Measurements from ENCODE around the gene SH3PXD2B.
"Not testable (repeated sequence)": the region's sequence is repeated elsewhere in the genome, so short reads cannot be mapped to it uniquely, and the experiment has no call there.

SH3PXD2B gene

DNA sequence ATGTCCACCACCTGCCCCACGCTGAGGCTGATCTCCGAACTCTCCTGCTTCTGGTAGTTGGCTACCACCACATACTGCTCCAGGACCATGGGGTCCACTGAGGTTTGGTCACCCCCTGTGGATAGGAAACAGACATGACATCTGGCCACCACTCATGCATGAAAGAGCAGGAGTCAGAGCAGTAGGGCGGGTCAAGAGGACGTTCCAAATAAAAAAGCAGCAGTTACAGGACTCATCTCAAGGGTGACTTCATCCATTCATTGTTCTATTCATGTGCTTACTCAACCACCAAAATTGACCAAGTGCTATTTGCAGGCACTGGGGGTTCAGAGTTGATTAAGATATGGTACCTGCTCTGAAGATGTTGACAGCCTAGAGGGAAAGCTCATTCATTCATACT, 91.6 kb downstream of the SH3PXD2B start:
- DNase-seq, result no peak

DNA sequence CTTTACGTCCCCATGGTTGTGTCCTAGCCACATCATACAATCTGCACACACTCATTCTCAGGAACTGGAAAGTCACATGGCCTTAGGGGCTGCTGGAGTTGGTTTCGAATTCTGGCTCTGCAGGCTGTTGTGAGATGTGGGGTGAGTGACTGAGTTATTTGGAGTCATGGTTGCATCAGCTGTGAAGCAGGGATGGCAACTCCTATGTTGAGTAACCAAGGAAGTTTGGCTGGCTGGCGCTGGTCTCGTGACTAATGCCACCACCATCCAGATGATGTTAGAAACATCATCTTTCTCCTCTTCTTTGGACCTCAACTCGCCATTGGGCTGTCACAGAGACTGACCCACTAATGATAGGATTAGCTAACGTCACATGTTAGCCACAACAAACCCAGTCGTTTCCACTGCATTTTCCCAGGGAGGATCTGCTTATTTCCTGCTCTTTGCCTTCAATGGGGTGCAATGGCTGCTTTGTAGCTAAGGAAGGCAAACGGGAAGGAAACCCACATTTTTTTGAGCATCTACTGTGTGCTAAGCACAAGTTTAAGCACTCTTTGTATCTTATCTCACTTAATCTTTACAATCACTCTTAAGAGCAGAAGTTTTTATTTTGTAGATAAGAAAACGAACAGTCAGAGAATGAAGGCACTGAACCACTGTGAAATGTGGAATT, 92.6 kb downstream of the SH3PXD2B start:
- no peak for DNase-seq

DNA sequence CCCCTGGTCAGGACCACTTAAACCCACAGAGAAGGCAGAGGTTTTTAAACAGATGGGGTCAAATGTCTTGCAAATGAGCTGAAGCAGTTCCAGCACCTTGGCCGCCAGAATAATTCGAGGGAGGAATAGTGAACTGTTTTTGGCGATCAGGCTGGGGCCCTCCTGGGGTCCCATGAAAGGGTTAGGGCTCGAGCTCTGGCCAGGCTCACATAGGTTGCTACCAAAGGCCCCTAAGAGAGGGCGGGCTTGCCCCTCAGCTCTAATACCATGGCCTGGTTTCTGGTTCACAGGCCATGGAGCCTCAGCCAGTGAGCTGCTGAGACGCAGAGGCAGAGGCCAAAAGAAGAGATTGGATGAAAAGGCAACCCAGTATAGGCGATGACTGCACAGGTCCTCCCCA, 96.0 kb downstream of the SH3PXD2B start:
- DNase-seq, result no peak

DNA sequence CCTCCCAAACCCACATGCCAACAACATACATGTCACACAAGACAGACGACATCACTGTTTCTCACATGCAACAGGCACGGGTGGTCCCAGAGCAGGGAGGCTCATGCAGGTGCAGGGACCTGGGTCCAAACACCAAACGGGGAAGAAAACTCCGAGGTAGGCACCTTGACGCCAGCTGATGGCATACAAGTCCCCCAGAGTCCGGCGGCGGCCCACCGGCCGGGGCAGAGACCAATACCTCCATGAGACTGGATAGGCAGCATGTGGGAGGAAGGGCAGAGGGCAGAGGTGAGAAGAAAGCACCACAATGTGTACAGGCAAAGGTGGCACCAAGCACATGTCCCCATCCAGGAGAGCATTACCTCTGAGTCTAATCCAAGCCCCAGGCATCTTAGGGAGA, 97.8 kb downstream of the SH3PXD2B start:
- DNase-seq, result no peak

DNA sequence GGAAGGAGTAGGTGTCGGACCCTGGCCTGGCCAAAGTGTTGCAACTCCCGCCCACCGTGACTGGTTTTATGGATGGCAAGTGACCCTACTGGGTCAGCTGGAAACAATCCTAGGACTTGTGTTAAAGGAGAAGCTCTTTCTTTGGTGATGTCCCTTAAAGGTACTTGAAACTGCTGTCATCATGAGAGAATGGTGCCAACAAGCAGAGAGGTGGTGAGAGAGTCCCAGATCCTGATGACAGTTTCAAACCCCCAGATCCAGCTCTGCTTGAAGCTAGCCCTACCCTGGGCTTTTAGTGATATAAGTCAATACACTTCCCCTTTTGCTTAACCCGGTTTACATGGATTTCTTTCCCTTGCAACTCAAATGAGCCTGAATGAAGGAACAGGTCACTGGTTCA, 98.3 kb downstream of the SH3PXD2B start:
- DNase-seq, result no peak

DNA sequence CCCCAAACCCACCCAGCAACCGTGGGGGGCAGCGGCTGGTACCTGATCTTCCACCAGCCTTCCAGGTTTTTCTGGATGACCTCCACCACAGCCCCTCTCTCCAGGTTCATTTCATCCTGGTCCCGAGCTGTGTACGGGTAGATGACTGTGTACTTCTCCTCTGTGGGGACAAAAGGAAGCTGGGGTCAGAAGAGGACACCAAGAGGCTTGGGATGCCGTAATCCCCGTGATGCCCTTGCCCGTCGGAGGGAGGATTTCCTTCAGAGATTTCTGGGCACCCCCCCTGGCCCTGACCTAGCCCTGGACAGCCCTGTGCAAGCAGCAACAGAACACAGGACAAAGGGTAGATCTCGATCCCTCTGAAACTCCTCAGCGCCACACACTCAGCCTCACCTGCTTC, 100.5 kb downstream of the SH3PXD2B start:
- DNase-seq, result no peak

DNA sequence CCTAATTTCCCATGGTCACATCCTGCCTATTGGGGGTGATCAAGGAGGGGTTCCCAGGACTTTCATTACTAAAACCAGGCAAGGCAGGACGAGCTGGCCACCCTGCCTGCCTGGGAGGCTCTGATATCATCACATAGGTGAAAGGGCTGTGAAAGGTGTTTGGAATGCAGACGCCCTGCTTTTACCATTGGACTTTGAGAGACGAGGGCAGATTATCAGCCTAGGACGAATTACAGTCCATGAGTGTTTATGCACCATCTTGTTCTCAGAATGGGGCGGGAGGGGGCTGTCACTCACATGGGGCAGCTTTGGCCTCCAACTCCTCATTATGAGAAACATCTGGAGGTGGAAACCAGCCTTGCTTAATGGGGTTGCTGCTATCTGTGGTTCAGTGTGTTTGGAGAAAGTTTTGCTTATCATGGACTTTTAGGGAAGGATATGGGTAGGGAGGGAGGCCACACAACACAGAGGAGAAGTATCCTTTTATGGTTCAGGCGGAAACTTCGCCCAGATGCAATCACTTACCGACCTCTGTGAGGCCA, 101.0 kb downstream of the SH3PXD2B start:
- no peak for DNase-seq

DNA sequence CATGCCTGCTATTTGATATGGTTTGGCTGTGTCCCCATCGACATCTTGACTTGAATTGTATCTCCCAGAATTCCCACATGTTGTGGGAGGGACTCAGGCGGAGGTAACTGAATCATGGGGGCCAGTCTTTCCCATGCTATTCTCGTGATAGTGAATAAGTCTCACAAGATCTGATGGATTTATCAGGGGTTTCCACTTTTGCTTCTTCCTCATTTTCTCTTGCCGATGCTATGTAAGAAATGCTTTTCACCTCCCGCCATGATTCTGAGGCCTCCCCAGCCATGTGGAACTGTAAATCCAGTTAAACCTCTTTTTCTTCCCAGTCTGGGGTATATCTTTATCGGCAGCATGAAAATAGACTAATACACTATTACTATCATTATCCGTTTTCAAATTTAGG, 101.8 kb downstream of the SH3PXD2B start:
- not testable (repeated sequence) for DNase-seq

DNA sequence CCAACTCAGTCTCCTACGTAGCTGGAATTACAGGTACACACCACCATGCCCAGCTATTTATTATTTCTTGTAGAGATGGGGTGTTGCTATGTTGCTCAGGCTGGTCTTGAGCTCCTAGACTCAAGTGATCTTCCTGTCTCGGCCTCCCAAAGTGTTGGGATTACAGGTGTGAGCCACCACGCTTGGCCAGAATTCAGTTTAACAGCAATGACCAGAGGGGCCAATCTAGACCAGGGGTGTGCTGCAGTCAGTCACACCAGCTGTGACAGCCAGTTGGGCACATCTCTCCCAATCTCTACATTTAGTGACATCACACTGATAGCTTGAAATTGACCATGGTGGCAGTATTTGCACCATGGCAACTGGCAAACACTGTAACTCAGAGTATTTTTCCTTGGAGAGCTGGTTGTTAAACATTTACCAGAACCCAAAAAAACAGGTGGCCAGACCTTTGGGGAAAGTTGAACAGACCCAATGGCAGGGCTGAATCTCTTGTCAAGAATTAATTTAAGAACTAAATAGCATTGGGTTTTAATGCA, 103.0 kb downstream of the SH3PXD2B start:
- DNase-seq, result no peak

DNA sequence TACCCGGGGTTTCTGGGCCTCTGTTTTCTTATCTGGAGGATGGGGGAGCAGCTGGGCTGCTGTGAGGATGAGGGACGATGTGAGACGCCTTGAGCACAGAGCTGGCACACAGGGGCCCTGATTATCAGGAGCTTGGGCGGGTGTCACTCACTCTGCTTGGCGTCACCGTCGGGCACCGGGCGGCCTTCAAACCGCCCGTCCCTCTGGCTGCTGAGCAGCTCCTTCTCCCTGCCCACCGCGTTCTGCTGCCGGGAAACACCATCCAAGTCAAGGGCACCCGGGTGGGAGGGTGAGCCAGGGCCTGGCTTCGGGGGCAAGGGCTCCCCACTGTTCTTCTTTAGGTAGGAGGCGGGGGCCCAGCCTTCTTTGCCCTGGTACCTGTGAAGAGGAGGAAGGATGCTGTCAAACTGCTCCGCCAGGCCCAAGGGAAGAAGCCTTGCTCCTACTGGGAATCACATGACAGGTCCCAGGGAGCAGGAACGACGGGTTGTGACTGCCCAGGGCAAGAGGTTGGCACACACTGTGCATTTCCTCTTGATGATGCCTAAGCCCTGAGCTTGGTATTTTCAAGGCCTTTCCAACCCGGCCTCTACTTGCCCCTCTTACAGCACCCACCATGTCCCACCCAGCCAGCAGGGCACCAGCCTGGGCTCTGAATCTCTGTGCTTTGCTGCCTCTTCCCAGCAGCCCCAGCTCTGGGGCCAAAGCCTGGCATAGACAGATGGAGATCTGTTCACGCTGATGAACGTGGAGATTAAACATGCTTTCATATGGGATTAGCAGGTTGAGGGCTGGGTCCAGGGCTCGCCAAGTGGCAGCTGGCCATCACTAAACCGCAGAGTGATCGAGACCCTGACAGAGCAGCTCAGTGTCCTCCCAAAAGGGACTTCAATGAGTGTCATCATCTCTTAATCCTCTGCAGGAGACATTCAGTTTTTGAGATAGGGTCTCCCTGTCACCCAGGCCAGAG, 103.8 kb downstream of the SH3PXD2B start:
- no peak for DNase-seq

DNA sequence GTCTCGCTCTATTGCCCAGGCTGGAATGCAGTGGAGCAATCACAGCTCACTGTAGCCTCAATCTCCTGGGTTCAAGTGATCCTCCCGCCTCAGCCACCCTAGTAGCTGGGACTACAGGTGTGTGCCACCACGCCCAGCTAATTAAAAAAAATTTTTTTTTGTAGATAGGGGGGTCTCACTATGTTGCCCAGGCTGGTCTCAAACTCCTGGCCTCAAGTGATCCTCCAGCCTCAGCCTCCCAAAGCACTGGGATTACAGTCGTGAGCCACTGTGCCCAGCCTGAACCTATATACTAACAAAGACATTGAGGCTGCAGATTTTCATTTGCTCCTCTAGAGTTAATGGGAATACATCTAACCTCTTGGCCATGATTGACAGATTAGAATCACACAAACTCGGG, 105.6 kb downstream of the SH3PXD2B start:
- not testable (repeated sequence) for DNase-seq

DNA sequence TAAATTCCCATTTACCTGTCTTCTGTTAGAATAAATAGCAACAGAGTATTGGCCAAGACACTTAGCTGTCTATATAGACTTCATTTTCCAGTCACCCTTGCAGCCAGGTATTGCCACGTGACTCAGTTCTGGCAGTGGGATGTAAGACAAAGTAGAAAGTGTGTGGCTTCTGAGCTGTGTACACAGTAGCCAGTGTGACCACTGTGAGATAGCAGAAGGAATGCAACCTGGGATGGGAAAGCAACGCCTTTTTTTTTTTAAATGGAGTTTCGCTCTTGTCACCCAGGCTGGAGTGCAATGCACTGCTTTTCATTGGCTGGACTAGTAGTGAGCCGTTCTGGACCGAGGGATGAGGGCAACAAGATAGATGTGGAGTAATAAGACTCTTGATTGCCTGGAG, 106.2 kb downstream of the SH3PXD2B start:
- no peak for DNase-seq

DNA sequence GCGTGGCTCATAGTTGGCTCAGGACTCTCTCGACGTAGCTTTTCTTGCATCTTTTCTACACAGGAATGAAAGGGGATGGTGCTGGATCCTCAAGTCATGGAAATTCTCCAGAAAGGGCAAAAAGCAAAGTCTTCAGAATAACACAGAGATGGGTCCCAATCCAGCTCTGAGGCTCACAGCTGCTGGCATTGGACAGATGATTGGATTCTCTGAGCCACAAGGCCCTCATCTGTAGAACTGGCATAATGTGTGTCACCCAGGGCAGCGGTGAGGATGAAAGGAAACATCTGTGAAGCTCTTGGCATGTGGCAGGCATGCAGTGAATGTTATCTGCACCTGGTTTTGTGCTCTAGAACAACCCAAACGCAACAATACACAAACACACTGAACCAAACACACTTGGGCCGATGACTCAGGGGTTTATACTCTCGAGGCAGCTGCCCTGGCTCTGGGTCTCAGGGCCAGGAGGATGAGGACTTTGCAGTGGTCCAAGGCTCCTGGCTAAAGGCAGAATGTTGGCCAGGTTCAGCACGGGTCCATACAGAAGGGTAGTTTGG, 106.8 kb downstream of the SH3PXD2B start:
- no peak for DNase-seq

DNA sequence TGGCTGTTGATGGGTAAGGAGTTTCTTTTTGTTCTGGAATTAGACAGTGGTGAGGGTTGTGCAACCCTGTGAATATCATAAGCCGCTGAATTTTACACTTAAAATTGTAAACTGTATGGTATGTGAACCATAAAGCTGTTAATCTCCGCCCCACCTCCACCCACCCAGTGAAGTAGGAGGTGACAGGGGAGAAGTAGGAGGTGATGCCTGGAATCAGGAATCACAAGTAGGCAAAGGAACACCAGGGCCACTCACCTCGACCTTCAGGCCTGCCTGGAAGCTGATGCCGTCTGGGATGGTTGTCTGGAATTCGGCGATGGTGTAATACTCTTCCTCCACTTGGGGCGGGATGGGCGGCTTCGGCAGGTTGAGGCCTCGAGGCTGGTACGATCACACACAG, 108.4 kb downstream of the SH3PXD2B start:
- DNase-seq, result no peak

DNA sequence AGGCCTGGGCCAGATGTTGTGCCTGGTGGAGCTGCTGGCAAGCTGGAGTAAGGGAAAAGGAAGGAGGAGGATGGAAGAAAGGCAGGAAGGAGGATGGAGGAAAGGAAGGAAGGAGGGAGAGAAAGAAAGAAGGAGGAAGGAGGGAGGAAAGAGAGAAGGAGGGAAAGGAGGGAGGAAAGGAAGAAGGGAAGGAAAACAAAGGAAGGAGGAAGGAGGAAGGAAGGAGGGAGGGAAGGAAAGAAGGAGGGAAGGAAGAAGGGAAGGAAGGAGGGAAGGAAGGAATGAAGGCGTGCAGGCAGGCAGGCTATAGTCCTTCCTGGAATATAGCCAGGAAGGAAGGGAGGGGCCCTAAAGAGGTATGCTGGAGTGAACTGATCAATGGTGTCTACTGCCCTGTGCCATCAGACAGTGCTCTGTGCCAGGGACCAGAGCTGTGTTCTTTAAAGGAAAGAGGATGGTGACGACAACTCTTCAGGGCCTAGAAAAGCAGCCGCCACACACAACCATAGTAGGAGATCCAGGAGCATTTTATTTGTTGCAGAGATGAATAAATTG, 109.4 kb downstream of the SH3PXD2B start:
- DNase-seq, result no peak

DNA sequence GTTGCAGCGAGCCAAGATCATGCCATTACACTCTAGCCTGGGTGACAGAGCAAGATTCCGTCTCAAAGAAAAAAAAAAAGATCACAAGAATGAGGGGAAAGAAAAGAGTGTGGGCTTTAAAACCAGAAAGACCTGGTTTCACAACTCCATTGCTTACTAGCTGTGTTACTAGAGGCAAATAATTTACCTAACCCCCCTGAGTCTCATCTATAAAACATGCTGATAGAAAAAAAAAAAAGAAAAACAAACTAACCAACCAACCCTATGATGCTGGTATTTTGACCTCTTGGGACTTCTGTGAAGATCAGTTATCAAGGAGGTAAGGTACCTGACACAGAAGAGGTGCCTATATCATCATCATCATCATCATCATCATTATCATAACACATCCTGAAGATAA, 110.6 kb downstream of the SH3PXD2B start:
- DNase-seq, result no peak

DNA sequence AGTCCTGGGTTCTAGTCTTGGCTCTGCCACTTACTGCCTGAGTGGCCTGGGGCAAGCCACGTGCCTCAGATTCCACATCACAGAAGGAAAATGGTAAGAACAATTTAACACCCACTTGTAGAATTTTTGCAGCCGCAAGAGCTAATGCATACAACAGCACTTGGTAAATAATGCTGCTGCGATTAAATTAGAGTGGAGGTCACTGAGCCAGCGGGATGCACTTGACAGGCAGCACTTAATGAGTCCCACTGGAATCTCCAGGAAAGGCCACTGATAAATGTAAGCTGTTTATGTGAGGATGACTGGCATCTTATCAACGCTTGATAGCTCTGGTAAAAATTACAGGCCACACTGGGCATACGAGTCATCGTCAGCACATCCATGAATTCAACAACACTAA, 111.4 kb downstream of the SH3PXD2B start:
- DNase-seq, result peak; percentile 61

DNA sequence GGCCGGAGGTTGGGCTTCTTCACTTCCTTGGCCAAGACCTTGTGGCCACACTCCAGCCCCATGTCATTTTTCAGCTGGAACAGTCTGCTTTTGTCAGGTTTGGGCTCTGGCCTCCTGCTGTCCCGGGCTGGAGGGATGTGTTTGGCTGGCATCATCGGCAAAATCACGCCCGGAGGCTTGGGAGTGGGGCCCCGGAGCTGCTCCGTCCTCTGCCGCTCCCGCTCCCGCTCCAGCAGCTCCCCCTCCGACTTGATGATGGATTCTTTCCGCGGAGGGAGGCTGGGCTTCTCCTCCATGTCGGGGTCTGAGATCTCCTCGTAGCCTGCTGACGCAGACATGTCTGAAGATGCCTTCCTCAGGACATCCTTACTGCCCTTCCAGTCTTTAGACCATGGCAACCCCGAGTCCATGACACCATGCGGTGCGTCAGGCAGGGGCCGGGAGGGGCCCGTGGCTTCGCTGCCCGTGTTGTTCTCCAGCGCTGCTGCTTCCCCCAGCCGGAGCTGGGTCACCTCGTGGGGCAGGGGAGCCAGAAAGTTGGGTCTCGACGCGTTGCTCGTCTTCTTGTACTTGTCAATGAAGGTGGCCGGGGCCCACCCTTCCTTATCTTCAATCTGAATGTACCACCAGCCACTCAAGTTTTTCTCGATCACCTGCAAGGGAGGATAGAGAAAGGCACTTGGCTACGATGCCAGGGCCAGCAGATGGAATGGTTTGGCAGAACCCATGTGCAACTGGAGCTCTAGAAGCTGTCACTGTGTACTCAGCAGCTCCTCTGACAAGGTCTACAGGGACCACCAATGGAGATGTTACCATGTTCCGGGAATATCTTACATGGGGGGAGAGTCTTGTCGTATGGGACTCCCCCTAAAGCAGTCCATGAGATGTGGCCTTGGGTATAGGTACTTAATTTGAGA, 114.8 kb downstream of the SH3PXD2B start:
- DNase-seq, result no peak

DNA sequence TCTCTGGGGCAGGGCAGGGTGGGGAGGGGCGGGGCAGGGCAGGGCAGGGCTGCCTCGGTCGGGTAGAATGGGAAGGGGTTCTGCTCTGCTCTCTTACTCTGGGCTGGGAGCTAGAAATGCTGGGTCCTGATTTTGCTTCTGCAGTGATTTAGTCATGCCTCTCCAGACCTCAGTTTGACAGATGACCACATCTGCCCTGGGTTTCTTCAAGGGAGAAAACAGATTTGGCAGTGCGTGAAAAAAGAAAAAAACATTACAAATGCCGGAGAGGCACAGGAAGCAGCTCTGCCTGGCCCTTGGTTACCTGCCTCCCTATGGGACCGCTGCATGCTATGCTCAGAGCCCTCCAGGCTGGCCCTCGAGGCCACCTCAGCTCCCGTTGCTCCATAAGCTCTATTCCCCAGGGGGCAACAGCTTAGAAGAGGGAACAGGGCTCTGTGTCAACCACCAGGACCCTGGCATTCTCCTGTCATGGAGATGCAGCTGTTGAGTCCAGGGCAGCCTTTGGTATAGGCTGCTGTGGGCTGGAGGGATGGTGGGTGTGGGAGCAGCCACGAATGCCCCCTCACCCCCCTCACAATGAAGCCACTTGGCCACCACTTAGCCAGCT, 117.5 kb downstream of the SH3PXD2B start:
- no peak for DNase-seq

DNA sequence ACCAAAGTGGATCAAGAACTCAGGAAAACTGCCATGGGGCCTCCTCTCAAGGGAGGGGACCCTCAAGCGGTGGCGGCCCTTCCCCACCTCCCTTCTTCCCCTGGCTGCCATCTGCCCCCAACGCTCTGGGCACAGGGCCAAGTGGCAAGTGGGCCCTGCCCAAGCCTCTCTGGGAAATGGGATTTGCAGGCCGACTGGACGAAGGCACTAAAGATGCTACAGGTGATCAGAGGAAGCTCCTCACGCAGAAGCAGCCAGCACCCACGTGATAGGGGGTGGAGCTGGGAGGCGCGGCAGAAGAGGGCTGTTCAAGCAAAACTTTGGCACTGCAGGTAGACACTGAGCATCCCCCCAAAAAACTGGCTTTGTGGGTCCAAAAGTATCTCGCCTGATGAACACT, 118.1 kb downstream of the SH3PXD2B start:
- DNase-seq, result no peak

DNA sequence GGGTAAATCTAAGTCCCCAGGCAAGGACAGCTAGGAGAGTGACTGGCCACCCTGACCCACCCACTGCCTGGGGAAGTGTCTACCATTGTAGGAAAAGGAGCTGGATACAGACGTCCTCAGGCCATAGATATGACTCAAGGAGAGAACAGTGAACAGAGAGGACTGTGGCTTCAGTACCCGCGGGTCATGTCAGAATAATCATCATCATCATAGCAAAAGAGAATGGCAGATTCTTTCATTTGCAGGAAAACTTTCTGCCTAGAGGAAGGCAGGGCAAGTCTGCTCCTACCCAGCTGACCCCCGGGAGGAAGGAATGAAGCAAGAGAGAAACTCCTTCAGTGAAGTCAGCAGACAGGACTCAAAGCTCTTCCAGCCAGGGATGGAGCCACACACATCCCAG, 118.6 kb downstream of the SH3PXD2B start:
- DNase-seq, result no peak

DNA sequence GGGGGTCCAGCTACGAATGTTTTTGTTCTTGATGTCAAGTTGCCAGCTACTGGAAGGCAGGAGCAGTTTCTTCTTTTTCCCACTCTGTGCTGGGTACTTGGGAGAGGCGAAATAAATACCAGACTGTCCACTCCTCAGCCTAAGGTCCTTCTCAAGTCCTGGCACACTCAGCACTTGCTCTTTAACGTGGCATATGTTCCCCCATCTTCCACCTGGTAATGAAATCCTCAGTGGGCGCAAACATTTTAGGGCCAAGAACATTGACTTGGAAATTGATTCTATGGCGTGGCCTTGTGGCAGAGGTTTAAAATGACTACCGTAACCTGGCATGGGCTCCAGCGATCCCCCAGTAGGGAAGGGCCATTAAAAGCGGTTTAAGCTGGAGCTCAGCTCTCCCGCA, 119.7 kb downstream of the SH3PXD2B start:
- DNase-seq, result no peak

All from NCI-H2227 treated with DMSO at 0.1 percent for 48 hours (cell line).